ENCODE data around the gene YIF1B.
"Not testable (repeated sequence)": the region's sequence is repeated elsewhere in the genome, so short reads cannot be mapped to it uniquely, and the experiment has no call there.

Gene YIF1B

DNA sequence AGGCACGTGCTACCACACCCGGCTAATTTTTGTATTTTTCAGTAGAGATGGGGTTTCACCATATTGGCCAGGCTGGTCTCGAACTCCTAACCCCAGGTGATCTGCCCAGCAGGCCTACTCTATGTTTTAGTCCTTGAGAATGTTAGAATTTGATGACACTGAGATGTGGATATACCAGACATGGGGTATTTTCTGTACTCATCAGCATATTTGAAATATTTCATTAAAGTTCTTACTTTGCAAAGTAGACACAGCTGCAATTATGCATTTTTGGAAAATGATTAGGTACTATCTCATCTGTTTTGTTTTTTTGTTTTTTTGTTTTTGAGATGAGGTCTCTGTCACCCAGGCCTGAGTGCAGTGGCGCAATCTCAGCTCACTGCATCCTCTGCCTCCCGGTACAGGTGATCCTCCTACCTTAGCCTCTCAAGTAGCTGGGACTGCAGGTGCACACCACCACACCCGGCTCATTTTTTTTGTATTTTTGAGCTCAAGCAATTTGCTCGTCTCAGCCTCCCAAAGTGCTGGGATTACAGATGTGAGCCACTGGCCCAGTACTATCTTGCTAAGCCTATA lies 38.7 kb downstream of the YIF1B start:
- no peak for DNase-seq (ENCODE audit: low read depth)

- DNase-seq (ENCODE audit: low read depth) = no peak
These were observed 41.0 kb downstream of the YIF1B start for GRCh38 chr19:38274739-38275138.

DNA sequence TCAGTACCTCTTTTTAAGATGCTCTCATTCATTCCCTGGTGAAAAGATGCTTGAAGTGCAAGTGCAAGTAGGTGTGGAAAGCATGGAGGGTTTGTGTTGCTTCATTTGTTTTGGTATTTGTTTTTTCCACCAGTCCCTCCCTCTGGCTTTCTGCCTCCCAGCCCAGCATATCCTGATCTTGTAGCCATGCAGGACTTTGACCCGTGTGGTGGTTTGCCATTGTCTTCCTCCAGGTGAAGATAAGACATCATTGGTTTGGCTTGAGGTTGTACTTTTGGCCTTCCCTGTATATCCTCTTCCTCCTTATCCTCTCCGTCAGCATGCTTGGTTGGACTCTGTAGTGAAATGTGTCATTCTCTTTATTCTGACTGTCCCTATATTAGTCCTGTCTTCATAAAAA lies 42.2 kb downstream of the YIF1B start:
- DNase-seq (ENCODE audit: low read depth) = no peak

- DNase-seq (ENCODE audit: low read depth) = no peak
These were observed 45.1 kb downstream of the YIF1B start for GRCh38 chr19:38270587-38271167.

DNA sequence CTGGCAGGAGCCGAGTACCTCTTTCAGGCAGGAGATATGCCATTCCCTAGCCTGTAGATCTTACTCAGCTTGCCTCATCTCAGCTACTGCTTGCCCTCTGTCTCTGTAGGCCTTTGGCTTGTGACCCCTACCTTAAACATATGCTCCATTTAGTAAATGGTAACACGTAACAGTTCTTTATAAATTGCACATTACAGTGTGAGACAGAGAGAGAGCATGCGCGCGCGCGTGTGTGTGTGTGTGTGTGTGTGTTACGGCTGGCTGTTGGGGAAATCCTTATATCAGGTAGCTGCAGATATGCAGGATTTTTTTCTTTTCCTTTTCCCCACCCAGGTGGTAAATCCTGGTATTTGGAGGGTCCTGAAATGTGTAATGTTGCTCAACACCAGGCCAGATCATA lies 47.2 kb downstream of the YIF1B start:
- DNase-seq (ENCODE audit: low read depth) = no peak

DNA sequence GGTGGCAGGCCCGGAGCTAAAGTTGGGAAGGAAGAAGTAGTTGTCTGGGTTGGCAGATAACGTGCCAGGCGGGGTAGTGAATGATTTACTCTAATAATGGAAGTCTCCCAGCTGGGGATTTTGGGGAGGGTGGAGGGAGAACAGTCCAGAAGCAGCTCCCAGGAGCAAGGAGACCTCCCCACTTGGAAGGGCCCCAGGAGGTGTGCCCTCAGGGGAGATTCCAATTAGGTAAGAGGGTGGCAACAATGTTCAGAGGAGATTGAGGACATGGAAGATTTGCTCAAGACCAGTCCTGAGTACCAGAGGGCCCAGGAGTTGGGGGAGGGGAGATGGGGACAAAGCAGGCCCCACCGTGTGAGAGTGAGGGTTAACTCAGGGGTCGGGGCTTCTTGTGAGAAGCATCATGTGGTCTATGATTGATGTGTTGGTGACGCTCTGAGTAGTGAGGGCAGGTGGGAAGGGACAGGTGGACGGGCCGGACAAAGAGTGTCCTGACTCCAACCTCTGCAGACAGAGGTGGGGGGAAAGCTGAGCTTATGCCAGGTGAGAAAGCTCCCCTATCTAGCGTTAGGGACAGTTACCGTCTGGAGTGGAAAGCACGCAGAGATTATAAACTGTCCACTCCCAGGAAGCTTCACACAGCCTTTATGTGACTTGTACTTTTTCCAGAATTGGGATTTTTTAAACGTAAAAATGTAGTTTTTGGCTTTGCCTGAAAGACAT lies 47.8 kb downstream of the YIF1B start:
- no peak for DNase-seq (ENCODE audit: low read depth)

DNA sequence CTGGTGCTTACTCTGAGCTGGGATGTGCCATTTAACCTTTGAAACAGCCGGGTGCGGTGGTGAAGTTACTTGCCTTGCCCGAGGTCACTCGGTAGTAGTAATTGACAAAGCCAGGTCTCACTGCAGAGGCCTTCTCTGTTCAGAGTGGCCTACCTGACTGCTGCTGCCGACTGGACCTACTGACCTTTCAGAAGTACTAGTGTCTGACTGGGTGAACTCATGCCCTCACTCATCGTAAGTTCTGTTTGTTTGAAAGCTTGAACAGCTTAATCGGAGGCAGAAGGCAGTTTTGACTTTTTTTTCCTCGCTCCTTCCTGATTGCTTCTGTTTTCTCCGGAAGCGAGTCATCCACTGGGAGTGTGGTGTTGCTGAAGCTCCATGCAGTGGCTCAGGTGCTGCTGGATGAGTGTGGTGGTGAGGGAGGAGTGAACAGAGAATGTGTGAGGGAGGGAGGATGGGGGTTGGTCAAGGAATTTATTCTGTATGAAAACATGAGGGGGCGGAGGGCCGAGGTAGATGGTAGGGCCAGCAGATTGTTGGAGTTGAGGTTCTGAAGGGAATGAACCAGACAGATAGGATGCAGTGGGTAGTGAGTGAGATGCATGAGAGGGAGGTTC lies 48.7 kb downstream of the YIF1B start:
- no peak for DNase-seq (ENCODE audit: low read depth)

DNA sequence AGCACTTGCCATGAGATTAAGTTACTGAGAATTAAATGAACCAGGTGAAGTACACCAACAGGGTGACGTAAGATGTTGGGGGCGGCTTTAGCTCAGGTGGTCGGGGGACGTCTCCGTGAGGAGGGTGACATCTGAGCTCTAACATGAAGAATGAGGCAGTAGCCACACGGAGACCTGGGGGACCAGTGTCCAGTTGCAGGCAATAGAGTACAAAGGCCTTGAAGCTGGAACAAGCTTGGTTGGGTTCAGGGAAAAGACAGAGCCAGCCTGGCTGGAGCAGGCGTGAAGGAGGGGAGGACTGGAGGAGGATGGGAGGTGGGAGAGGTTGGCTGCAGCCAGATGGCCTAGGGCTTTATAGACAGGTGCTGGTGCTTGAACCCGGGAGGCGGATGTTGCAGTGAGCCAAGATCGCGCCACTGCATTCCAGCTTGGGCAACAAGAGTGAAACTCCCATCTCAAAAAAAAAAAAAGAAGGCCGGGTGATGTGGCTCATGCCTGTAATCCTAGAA lies 49.8 kb downstream of the YIF1B start:
- DNase-seq (ENCODE audit: low read depth) = no peak

- no peak for DNase-seq (ENCODE audit: low read depth)
These were observed 50.4 kb downstream of the YIF1B start for GRCh38 chr19:38265213-38265861.

GRCh38 chr19:38264486-38265212 lies 51.1 kb downstream of the YIF1B start, which contains the start of gene SPINT2:
SPINT2 (plus strand) TSS chr19:38264573; CDS start chr19:38264893, 320 bp downstream.
- DNase-seq (ENCODE audit: low read depth) = no peak

GRCh38 chr19:38263689-38264485 lies 51.9 kb downstream of the YIF1B start:
- no peak for DNase-seq (ENCODE audit: low read depth)

GRCh38 chr19:38262585-38263268 lies 53.0 kb downstream of the YIF1B start:
- no peak for DNase-seq (ENCODE audit: low read depth)

DNA sequence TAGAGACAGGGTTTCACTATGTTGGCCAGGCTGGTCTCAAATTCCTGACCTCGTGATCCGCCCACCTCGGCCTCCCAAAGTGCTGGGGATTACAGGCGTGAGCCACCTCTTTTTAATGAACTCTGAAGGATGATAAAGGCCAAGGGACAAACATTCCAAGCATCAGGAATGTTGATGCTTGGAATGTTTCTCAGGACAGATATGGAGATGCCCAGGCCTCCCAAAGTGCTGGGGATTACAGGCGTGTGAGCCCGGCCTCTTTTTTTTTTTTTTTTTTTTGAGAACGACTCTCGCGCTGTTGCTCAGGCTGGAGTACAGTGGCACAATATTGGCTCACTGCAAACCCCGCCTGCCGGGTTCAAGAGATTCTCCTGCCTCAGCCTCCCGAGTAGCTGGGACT lies 53.8 kb downstream of the YIF1B start:
- DNase-seq (ENCODE audit: low read depth) = not testable (repeated sequence)

GRCh38 chr19:38255383-38256014 lies 60.2 kb downstream of the YIF1B start:
- no peak for DNase-seq (ENCODE audit: low read depth)

GRCh38 chr19:38253788-38254187 lies 62.0 kb downstream of the YIF1B start:
- no peak for DNase-seq (ENCODE audit: low read depth)

Measured in HS-5 (cell line).